Stimulated activated CD4-positive, alpha-beta T cell treated with anti-CD3 and anti-CD28 coated beads, Interleukin-4, amount 100 ng/mL, for 1 hour (primary cell): ENCODE results near the gene RSU1.

Source experiments
- DNase-seq: peaks from one replicate; pipeline ENCODE4 v3.0.0-alpha.2; 2020

The RSU1 gene

GRCh38 chr10:16820421-16820820, 3.2 kb upstream of the RSU1 start:
- no peak for DNase-seq

- DNase-seq = no peak
These were observed 2.8 kb upstream of the RSU1 start for GRCh38 chr10:16820018-16820417.

- no peak for DNase-seq
These were observed 2.2 kb upstream of the RSU1 start for GRCh38 chr10:16819436-16819835.

- no peak for DNase-seq
These were observed 1.8 kb upstream of the RSU1 start for GRCh38 chr10:16819026-16819425.

GRCh38 chr10:16816830-16817124, 447 bp downstream of the RSU1 start:
- no peak for DNase-seq

GRCh38 chr10:16816171-16816570, 1.1 kb downstream of the RSU1 start:
- no peak for DNase-seq

- no peak for DNase-seq
These were observed 3.2 kb downstream of the RSU1 start for GRCh38 chr10:16814012-16814411.

GRCh38 chr10:16812676-16813075, 4.5 kb downstream of the RSU1 start:
- no peak for DNase-seq

- DNase-seq = no peak
These were observed 5.5 kb downstream of the RSU1 start for GRCh38 chr10:16811765-16812164.

- no peak for DNase-seq
These were observed 5.9 kb downstream of the RSU1 start for GRCh38 chr10:16811292-16811691.

GRCh38 chr10:16809074-16809718, 8.0 kb downstream of the RSU1 start:
- DNase-seq = peak; percentile 60

- no peak for DNase-seq
These were observed 13.1 kb downstream of the RSU1 start for GRCh38 chr10:16804123-16804522.

- DNase-seq = no peak
These were observed 13.8 kb downstream of the RSU1 start for GRCh38 chr10:16803464-16803863.

GRCh38 chr10:16799621-16800020, 17.6 kb downstream of the RSU1 start:
- no peak for DNase-seq

GRCh38 chr10:16798571-16798970, 18.7 kb downstream of the RSU1 start:
- DNase-seq = no peak

GRCh38 chr10:16795410-16796073, 21.7 kb downstream of the RSU1 start:
- no peak for DNase-seq

- DNase-seq = no peak
These were observed 23.2 kb downstream of the RSU1 start for GRCh38 chr10:16794005-16794404.

GRCh38 chr10:16792675-16793074, 24.5 kb downstream of the RSU1 start:
- no peak for DNase-seq

GRCh38 chr10:16789765-16790164, 27.5 kb downstream of the RSU1 start:
- no peak for DNase-seq

GRCh38 chr10:16789261-16789660, 28.0 kb downstream of the RSU1 start:
- no peak for DNase-seq

GRCh38 chr10:16788778-16789177, 28.4 kb downstream of the RSU1 start:
- no peak for DNase-seq

GRCh38 chr10:16788125-16788524, 29.1 kb downstream of the RSU1 start:
- peak; percentile 6 for DNase-seq

- peak; percentile 60 for DNase-seq
These were observed 29.8 kb downstream of the RSU1 start for GRCh38 chr10:16787361-16787791.

- no peak for DNase-seq
These were observed 36.8 kb downstream of the RSU1 start for GRCh38 chr10:16780338-16780880.
